RWPE2 (cell line): ENCODE measurements around the gene ARHGAP32.

Experiments used
- ATAC-seq: fragments of 200-7000 bp; cut with Tn5 transposase; 3 replicates; pipeline ENCODE4 v1.9.1; 2021; ENCODE audit warnings: low read depth
- DNase-seq: peaks from one replicate; pipeline ENCODE4 v3.0.0-alpha.2; 2020; ENCODE audit warnings: low spot score
- H3K27ac ChIP-seq: fragments of 450-650 bp; 2 replicates; pipeline ENCODE4 v1.5.1; 2017; ENCODE audit warnings: mild to moderate bottlenecking; ENCODE audit not compliant: poor library complexity, severe bottlenecking
- H3K27me3 ChIP-seq: fragments of 250-450 bp; sonication (Bioruptor Pico); 2 replicates; pipeline ENCODE4 v1.5.1; 2021; ENCODE audit warnings: mild to moderate bottlenecking, moderate library complexity; ENCODE audit not compliant: insufficient read depth, poor library complexity, severe bottlenecking
- H3K36me3 ChIP-seq: fragments of 250-450 bp; sonication (Bioruptor Pico); 2 replicates; pipeline ENCODE4 v1.5.1; 2020; ENCODE audit warnings: low read depth, mild to moderate bottlenecking, moderate library complexity
- H3K4me1 ChIP-seq: fragments of 250-450 bp; sonication (Bioruptor Pico); 2 replicates; pipeline ENCODE4 v1.5.1; 2021; ENCODE audit warnings: mild to moderate bottlenecking, moderate library complexity; ENCODE audit not compliant: insufficient read depth, poor library complexity, severe bottlenecking
- H3K4me3 ChIP-seq: fragments of 250-450 bp; sonication (Bioruptor Pico); 2 replicates; pipeline ENCODE4 v1.5.1; 2021; ENCODE audit warnings: mild to moderate bottlenecking, moderate library complexity; ENCODE audit not compliant: severe bottlenecking
- H3K9me3 ChIP-seq: fragments of 250-450 bp; sonication (Bioruptor Pico); 2 replicates; pipeline ENCODE4 v1.5.1; 2021; ENCODE audit warnings: mild to moderate bottlenecking, moderate library complexity; ENCODE audit not compliant: severe bottlenecking
- CTCF ChIP-seq: fragments of 450-650 bp; IDR thresholded peaks from one replicate; pipeline ENCODE4 v1.5.1; 2017; ENCODE audit warnings: mild to moderate bottlenecking, moderate library complexity; ENCODE audit not compliant: poor library complexity, severe bottlenecking

Gene ARHGAP32

GRCh38 chr11:129048911-129049310, 143.2 kb downstream of the ARHGAP32 start:
- no peaks in the 10 kb centered on the region for H3K27me3 ChIP-seq
- H3K4me1 ChIP-seq, result no peaks in the 10 kb centered on the region
- H3K27ac ChIP-seq, result no peak overlapping the region
- no peaks in the 10 kb centered on the region for H3K36me3 ChIP-seq
- ATAC-seq (peak; percentile 40; the same call in 2 of the 3 replicates), DNase-seq (no peak)
- no peak overlapping the region for H3K4me3 ChIP-seq
- no peak for TF ChIP-seq CTCF
- H3K9me3 ChIP-seq, result no peaks in the 10 kb centered on the region

GRCh38 chr11:129045150-129045549, 147.0 kb downstream of the ARHGAP32 start:
- no peaks in the 10 kb centered on the region for H3K9me3 ChIP-seq
- H3K27ac ChIP-seq, result no peak overlapping the region
- H3K4me3 ChIP-seq, result no peak overlapping the region
- TF ChIP-seq CTCF, result no peak
- ATAC-seq (no peak), DNase-seq (no peak)
- peaks cover 4% of the 10 kb centered on the region for H3K4me1 ChIP-seq
- H3K36me3 ChIP-seq, result no peaks in the 10 kb centered on the region
- no peaks in the 10 kb centered on the region for H3K27me3 ChIP-seq

- no peak for TF ChIP-seq CTCF
- H3K27me3 ChIP-seq, result no peaks in the 10 kb centered on the region
- ATAC-seq (no peak), DNase-seq (no peak)
- peaks cover 4% of the 10 kb centered on the region for H3K4me1 ChIP-seq
- no peak overlapping the region for H3K4me3 ChIP-seq
- no peaks in the 10 kb centered on the region for H3K9me3 ChIP-seq
- no peak overlapping the region for H3K27ac ChIP-seq
- no peaks in the 10 kb centered on the region for H3K36me3 ChIP-seq
Observed at GRCh38 chr11:129042503-129042902, 149.6 kb downstream of the ARHGAP32 start.

- no peaks in the 10 kb centered on the region for H3K36me3 ChIP-seq
- no peaks in the 10 kb centered on the region for H3K27me3 ChIP-seq
- no peak overlapping the region for H3K4me3 ChIP-seq
- ATAC-seq (no peak), DNase-seq (no peak)
- H3K9me3 ChIP-seq, result no peaks in the 10 kb centered on the region
- TF ChIP-seq CTCF, result no peak
- H3K4me1 ChIP-seq, result peaks cover 4% of the 10 kb centered on the region
- H3K27ac ChIP-seq, result no peak overlapping the region
Observed at GRCh38 chr11:129041611-129042018, 150.5 kb downstream of the ARHGAP32 start.

GRCh38 chr11:129040934-129041333, 151.2 kb downstream of the ARHGAP32 start:
- ATAC-seq (no peak), DNase-seq (no peak)
- TF ChIP-seq CTCF, result no peak
- no peak overlapping the region for H3K4me3 ChIP-seq
- H3K36me3 ChIP-seq, result no peaks in the 10 kb centered on the region
- H3K4me1 ChIP-seq, result peaks cover 4% of the 10 kb centered on the region
- no peaks in the 10 kb centered on the region for H3K27me3 ChIP-seq
- no peaks in the 10 kb centered on the region for H3K9me3 ChIP-seq
- H3K27ac ChIP-seq, result no peak overlapping the region
